ENCODE data around the gene ASIC4. TPM values are rescaled to one million over a fixed set of nuclear protein-coding genes. Genes with fewer than 3 reads are reported as not detected.

Gene ASIC4
- total and polyA plus RNA-seq, 7 experiments from 2014 or later: 0.12 to 0.49 (median 0.17) TPM; not detected in 3

DNA sequence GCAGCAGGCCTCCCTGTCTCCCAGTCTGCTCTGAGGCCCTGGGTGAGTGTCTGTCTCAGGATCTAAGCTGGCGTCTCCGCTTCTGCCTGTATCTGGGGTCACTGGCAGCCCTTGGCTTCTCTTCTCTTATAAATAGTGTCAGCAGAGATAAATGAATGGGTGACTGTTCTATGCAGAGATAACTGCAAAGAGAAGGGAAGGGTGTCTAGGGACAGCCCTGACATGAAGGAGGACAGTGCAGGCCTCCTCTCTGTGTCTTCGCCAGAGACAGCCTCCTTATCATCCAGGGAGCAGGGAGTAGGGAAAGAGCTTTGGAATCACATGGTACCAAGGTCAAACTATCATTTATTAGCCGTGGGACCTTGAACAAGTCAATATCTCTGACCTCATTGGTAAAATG, 43.9 kb upstream of the ASIC4 start:
- intact Hi-C loops (cut with micrococcal nuclease): no loop called here
- Histone ChIP-seq H3K9me3 (ENCODE audit: control insufficient read depth in 2 of 3, low read length in 3 of 3) (no peaks in the 10 kb centered on the region), H3K4me3 (ENCODE audit: low read length) (no peak overlapping the region), H3K36me3 (ENCODE audit: control insufficient read depth in 2 of 3, insufficient read depth in 3 of 3, low read length in 3 of 3) (peaks cover 0 to 4% (median 0%) of the 10 kb centered on the region in 3 experiments), H3K4me1 (ENCODE audit: control insufficient read depth in 2 of 2, insufficient read depth in 2 of 2, low read length in 2 of 2) (no peaks in the 10 kb centered on the region), H3K27me3 (ENCODE audit: control insufficient read depth in 2 of 2, insufficient read depth in 2 of 2, low read length in 2 of 2) (no peaks in the 10 kb centered on the region), H3K27ac (ENCODE audit: low read depth, low read length) (no peak overlapping the region)
- Mint-ChIP-seq H3K4me1 (peaks cover 0 to 1% (median 0%) of the 10 kb centered on the region in 7 donors), H3K4me3 (no peak overlapping the region), H3K27ac (no peak overlapping the region), H3K27me3 (no peaks in the 10 kb centered on the region), H3K36me3 (peaks cover 0 to 10% (median 4%) of the 10 kb centered on the region in 5 donors), H3K9me3 (peaks cover 0 to under 1% (median 0%) of the 10 kb centered on the region in 11 donors)
- CTCF ChIA-PET: no interaction called here
- POLR2A ChIA-PET: no interaction called here
- DNase-seq (no peak), ATAC-seq (no peak)

DNA sequence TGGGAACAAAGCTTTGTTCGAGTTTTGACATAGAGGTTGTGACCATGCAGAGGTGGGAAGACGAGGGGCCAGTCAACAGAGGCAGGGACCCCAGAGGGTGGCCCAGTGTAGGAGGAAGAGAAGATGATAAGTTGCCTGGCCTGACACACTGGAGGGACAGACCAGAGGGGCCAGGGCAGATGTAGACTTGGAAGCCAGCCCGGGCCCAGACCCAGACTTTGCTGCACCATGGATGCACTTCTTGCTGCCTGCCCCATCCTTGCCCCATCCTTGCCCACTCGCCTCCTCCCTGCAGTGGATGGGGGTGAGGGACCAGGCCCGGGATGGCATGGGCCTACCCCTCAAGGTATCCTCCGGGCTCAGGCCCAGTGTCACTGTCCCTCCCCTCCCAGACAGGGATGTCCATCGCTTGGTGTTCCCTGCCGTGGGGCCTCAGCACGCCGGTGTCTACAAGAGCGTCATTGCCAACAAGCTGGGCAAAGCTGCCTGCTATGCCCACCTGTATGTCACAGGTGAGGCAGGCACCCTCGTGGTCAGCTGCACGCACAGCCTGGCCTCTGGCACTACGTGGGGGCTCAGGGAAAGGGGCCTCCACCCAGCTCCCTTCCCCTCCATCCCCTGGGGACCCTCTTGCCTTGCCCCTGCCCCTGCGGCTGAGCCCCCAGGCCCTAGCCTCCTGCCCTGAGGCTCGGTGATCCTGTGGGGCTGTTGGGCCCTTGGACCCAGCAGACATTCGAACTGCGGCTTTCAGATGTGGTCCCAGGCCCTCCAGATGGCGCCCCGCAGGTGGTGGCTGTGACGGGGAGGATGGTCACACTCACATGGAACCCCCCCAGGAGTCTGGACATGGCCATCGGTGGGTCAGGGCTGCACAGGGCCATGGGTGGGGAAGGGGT, 42.6 kb upstream of the ASIC4 start:
- no peak for DNase-seq
- Mint-ChIP-seq H3K9me3 (peaks cover 0 to 1% (median 0%) of the 10 kb centered on the region in 11 donors), H3K4me1 (peaks cover 3 to 5% (median 4%) of the 10 kb centered on the region in 7 donors), H3K27ac (no peak overlapping the region), H3K36me3 (peaks cover 0 to 8% (median 4%) of the 10 kb centered on the region in 5 donors), H3K4me3 (no peak overlapping the region), H3K27me3 (peaks cover 0 to 4% (median 0%) of the 10 kb centered on the region in 5 donors)
- Histone ChIP-seq H3K4me1 (ENCODE audit: control insufficient read depth in 2 of 2, insufficient read depth in 2 of 2, low read length in 2 of 2) (no peaks in the 10 kb centered on the region), H3K27ac (ENCODE audit: low read depth, low read length) (no peak overlapping the region), H3K27me3 (ENCODE audit: control insufficient read depth in 2 of 2, insufficient read depth in 2 of 2, low read length in 2 of 2) (no peaks in the 10 kb centered on the region), H3K9me3 (ENCODE audit: control insufficient read depth in 2 of 3, low read length in 3 of 3) (no peaks in the 10 kb centered on the region), H3K36me3 (ENCODE audit: control insufficient read depth in 2 of 3, insufficient read depth in 3 of 3, low read length in 3 of 3) (no peaks in the 10 kb centered on the region), H3K4me3 (ENCODE audit: low read length) (no peak overlapping the region)
- ChIA-PET CTCF (no interaction called here), POLR2A (no interaction called here)
- ATAC-seq: no peak
- intact Hi-C loops (cut with micrococcal nuclease): no loop called here

DNA sequence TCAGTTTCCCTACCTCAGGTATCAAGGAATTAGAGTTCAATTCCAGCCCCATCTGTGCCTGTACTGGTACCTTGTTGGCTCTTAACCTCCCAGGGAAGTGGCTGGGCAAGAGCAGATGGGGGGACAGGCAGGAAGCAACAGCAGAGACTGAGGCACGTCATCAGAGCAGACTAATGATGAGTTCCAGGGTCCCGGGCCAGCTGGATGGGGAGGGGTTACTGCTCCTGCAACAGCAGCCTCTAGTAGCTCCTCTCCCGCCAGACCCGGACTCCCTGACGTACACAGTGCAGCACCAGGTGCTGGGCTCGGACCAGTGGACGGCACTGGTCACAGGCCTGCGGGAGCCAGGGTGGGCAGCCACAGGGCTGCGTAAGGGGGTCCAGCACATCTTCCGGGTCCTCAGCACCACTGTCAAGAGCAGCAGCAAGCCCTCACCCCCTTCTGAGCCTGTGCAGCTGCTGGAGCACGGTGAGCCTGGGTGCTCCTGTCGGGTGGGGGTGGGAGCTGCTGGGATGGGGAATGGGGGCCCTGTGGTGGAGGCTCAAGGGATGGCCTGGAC, 41.6 kb upstream of the ASIC4 start:
- peaks cover 0 to 5% (median 0%) of the 10 kb centered on the region in 5 donors for H3K36me3 Mint-ChIP-seq

DNA sequence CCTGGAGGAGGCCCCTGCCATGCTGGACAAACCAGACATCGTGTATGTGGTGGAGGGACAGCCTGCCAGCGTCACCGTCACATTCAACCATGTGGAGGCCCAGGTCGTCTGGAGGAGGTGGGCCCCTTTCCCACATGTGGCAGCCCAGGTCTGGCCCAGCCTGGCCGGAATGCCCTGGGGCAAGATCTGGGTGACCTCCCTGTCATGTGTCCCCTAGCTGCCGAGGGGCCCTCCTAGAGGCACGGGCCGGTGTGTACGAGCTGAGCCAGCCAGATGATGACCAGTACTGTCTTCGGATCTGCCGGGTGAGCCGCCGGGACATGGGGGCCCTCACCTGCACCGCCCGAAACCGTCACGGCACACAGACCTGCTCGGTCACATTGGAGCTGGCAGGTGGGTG, 40.8 kb upstream of the ASIC4 start:
- no peak overlapping the region for H3K27ac Mint-ChIP-seq
- DNase-seq (no peak), ATAC-seq (no peak)
- intact Hi-C loops (cut with micrococcal nuclease): no loop called here
- ChIA-PET CTCF (interaction anchor here (0.7 kb wide), 1 partner anchor 56 kb away, joined by 7 read pairs; no protein-coding TSS in a partner anchor), POLR2A (no interaction called here)
- no peak overlapping the region for H3K27ac ChIP-seq (ENCODE audit: low read depth, low read length)
- H3K4me1 ChIP-seq (ENCODE audit: control insufficient read depth in 2 of 2, insufficient read depth in 2 of 2, low read length in 2 of 2): no peaks in the 10 kb centered on the region
- peaks cover 0 to 5% (median 0%) of the 10 kb centered on the region in 5 donors for H3K36me3 Mint-ChIP-seq
- no peak overlapping the region for H3K4me3 Mint-ChIP-seq
- peaks cover 4 to 5% (median 4%) of the 10 kb centered on the region in 7 donors for H3K4me1 Mint-ChIP-seq
- H3K36me3 ChIP-seq (ENCODE audit: control insufficient read depth in 2 of 3, insufficient read depth in 3 of 3, low read length in 3 of 3): no peaks in the 10 kb centered on the region
- peaks cover 0 to 4% (median 0%) of the 10 kb centered on the region in 5 donors for H3K27me3 Mint-ChIP-seq
- no peaks in the 10 kb centered on the region for H3K27me3 ChIP-seq (ENCODE audit: control insufficient read depth in 2 of 2, insufficient read depth in 2 of 2, low read length in 2 of 2)
- H3K9me3 Mint-ChIP-seq: peaks cover 0 to 1% (median 0%) of the 10 kb centered on the region in 11 donors
- no peak overlapping the region for H3K4me3 ChIP-seq (ENCODE audit: low read length)
- no peaks in the 10 kb centered on the region for H3K9me3 ChIP-seq (ENCODE audit: control insufficient read depth in 2 of 3, low read length in 3 of 3)

More for the DNA sequence above, 41.6 kb upstream of the ASIC4 start:
- H3K27ac ChIP-seq (ENCODE audit: low read depth, low read length): no peak overlapping the region
- no peaks in the 10 kb centered on the region for H3K36me3 ChIP-seq (ENCODE audit: control insufficient read depth in 2 of 3, insufficient read depth in 3 of 3, low read length in 3 of 3)
- POLR2A ChIA-PET: no interaction called here
- H3K27me3 ChIP-seq (ENCODE audit: control insufficient read depth in 2 of 2, insufficient read depth in 2 of 2, low read length in 2 of 2): no peaks in the 10 kb centered on the region
- H3K4me1 ChIP-seq (ENCODE audit: control insufficient read depth in 2 of 2, insufficient read depth in 2 of 2, low read length in 2 of 2): no peaks in the 10 kb centered on the region
- CTCF ChIA-PET: no interaction called here
- no peak overlapping the region for H3K4me3 ChIP-seq (ENCODE audit: low read length)
- no peak for DNase-seq
- peaks cover 4 to 5% (median 4%) of the 10 kb centered on the region in 7 donors for H3K4me1 Mint-ChIP-seq
- H3K9me3 ChIP-seq (ENCODE audit: control insufficient read depth in 2 of 3, low read length in 3 of 3): no peaks in the 10 kb centered on the region
- peaks cover 0 to 4% (median 0%) of the 10 kb centered on the region in 5 donors for H3K27me3 Mint-ChIP-seq
- H3K4me3 Mint-ChIP-seq: no peak overlapping the region
- intact Hi-C loops (cut with micrococcal nuclease): no loop called here
- no peak for ATAC-seq
- no peak overlapping the region for H3K27ac Mint-ChIP-seq
- H3K9me3 Mint-ChIP-seq: peaks cover 0 to 1% (median 0%) of the 10 kb centered on the region in 11 donors

DNA sequence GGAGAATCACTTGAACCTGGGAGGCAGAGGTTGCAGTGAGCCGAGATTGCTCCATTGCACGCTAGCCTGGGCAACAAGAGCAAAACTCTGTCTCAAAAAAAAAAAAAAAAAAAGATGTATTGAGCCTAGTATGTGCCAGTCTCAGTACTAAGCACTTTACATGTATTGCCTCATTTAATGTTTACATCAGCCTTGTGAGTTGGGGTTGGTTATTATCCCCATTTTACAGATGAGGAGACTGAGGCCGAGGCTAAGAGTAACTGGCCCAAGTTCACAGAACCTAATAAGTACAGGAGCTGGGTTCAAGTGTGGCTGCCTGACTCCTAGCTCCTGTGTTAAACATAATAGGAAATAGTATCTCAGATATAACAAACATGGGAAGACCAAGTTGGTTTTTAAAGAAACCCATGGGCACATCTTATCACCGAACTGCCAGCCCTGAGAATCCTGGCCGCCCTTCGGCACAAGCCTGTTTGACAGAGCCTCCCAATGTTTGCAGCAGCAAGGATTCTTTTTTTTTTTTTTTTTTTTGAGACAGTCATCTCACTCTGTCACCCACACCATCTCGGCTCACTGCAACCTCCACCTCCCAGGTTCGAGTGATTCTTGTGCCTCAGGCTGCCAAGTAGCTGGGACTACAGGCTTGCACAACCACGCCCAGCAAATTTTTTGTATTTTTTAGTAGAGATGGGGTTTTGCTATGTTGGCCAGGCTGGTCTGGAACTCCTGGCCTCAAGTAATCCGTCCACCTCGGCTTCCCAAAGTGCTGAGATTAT, 39.8 kb upstream of the ASIC4 start:
- POLR2A ChIA-PET: no interaction called here

DNA sequence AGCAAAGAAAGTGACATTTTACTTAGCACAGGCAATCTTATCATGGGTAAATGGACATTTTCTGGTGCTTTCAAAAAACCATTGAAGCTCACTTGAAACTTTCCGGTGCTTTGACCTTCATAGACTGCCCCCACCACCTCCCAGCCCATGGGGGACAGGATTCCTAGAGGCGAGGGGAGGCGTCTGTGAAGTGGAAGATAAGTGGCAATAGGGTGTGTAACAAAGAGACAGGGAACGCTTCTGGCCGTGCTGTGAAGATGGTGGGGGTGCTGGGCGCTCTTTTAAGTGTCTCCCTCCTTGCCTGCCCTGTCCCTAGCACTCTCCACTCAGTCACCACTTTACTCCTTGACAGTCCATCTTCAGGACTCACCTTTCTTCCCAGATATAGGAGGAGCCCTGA, 39.0 kb upstream of the ASIC4 start:
- Mint-ChIP-seq H3K4me1 (peaks cover 4 to 5% (median 4%) of the 10 kb centered on the region in 7 donors), H3K4me3 (no peak overlapping the region), H3K27ac (no peak overlapping the region), H3K36me3 (peaks cover 0 to 8% (median 0%) of the 10 kb centered on the region in 5 donors), H3K9me3 (peaks cover 0 to 1% (median 0%) of the 10 kb centered on the region in 11 donors), H3K27me3 (peaks cover 0 to 4% (median 0%) of the 10 kb centered on the region in 5 donors)
- Histone ChIP-seq H3K36me3 (ENCODE audit: control insufficient read depth in 2 of 3, insufficient read depth in 3 of 3, low read length in 3 of 3) (no peaks in the 10 kb centered on the region), H3K4me3 (ENCODE audit: low read length) (no peak overlapping the region), H3K27me3 (ENCODE audit: control insufficient read depth in 2 of 2, insufficient read depth in 2 of 2, low read length in 2 of 2) (no peaks in the 10 kb centered on the region), H3K27ac (ENCODE audit: low read depth, low read length) (no peak overlapping the region), H3K9me3 (ENCODE audit: control insufficient read depth in 2 of 3, low read length in 3 of 3) (no peaks in the 10 kb centered on the region), H3K4me1 (ENCODE audit: control insufficient read depth in 2 of 2, insufficient read depth in 2 of 2, low read length in 2 of 2) (no peaks in the 10 kb centered on the region)
- DNase-seq (no peak), ATAC-seq (no peak)
- intact Hi-C loops (cut with micrococcal nuclease): no loop called here
- ChIA-PET CTCF (interaction anchor here (0.8 to 1.8 kb wide), 2 partner anchors 45 to 54 kb away, joined by 3 to 6 read pairs; no protein-coding TSS in a partner anchor), POLR2A (no interaction called here)

More for the DNA sequence above, 39.8 kb upstream of the ASIC4 start:
- H3K9me3 ChIP-seq (ENCODE audit: control insufficient read depth in 2 of 3, low read length in 3 of 3): no peaks in the 10 kb centered on the region
- no peak overlapping the region for H3K4me3 ChIP-seq (ENCODE audit: low read length)
- Mint-ChIP-seq H3K4me3 (no peak overlapping the region), H3K27ac (no peak overlapping the region), H3K4me1 (peaks cover 4 to 5% (median 4%) of the 10 kb centered on the region in 7 donors), H3K9me3 (peaks cover 0 to 1% (median 0%) of the 10 kb centered on the region in 11 donors), H3K27me3 (peaks cover 0 to 4% (median 0%) of the 10 kb centered on the region in 5 donors), H3K36me3 (peaks cover 0 to 6% (median 0%) of the 10 kb centered on the region in 5 donors)
- H3K4me1 ChIP-seq (ENCODE audit: control insufficient read depth in 2 of 2, insufficient read depth in 2 of 2, low read length in 2 of 2): no peaks in the 10 kb centered on the region
- ATAC-seq (no peak), DNase-seq (no peak)
- H3K27ac ChIP-seq (ENCODE audit: low read depth, low read length): no peak overlapping the region
- no peaks in the 10 kb centered on the region for H3K27me3 ChIP-seq (ENCODE audit: control insufficient read depth in 2 of 2, insufficient read depth in 2 of 2, low read length in 2 of 2)
- H3K36me3 ChIP-seq (ENCODE audit: control insufficient read depth in 2 of 3, insufficient read depth in 3 of 3, low read length in 3 of 3): no peaks in the 10 kb centered on the region
- CTCF ChIA-PET: interaction anchor here (0.7 kb wide), 1 partner anchor 55 kb away, joined by 7 read pairs; no protein-coding TSS in a partner anchor
- intact Hi-C loops (cut with micrococcal nuclease): no loop called here

Measured in naive thymus-derived CD4-positive, alpha-beta T cell (primary cell).